Right lobe of liver (tissue), 6 donors: ENCODE data around the gene SHOC2. TPM values are rescaled to one million over a fixed set of nuclear protein-coding genes. Genes with fewer than 3 reads are reported as not detected.

Source experiments
- ATAC-seq, 4 donors: fragments of 200-7000 bp; cut with Tn5 transposase; one replicate each; pipeline ENCODE4 v1.9.1; 2020; ENCODE audit warnings: mild to moderate bottlenecking in 4 of 4, moderate library complexity in 4 of 4
- DNase-seq, 3 donors: peaks; one replicate each; pipeline ENCODE4 v3.0.0-alpha.2; 2020
- H3K27ac ChIP-seq, 3 donors: fragments of 200-600 bp; one replicate each; pipeline ENCODE4 v1.8.0; 2022
- H3K27me3 ChIP-seq, 2 donors: fragments of 200-600 bp; one replicate each; pipeline ENCODE4 v1.8.0; 2022
- H3K36me3 ChIP-seq, 4 donors: fragments of 200-600 bp; sonication (generic) in 1 of 4; one replicate each; pipeline versions ENCODE4 v1.5.1 to v1.8.0; 2017 to 2022; ENCODE audit warnings: control low read depth in 1 of 4
- H3K4me1 ChIP-seq, 4 donors: fragments of 200-600 bp; sonication (generic) in 1 of 4; one replicate each; pipeline versions ENCODE4 v1.5.1 to v1.8.0; 2017 to 2022; ENCODE audit warnings: control low read depth in 1 of 4
- H3K4me3 ChIP-seq, 3 donors: fragments of 200-600 bp; one replicate each; pipeline ENCODE4 v1.8.0; 2022
- H3K9me3 ChIP-seq, 4 donors: fragments of 200-600 bp; sonication (generic) in 1 of 4; one replicate each; pipeline versions ENCODE4 v1.5.1 to v1.8.0; 2017 to 2022; ENCODE audit warnings: control low read depth in 1 of 4
- CTCF ChIP-seq, 4 donors: fragments of 200-600 bp in 3 of 4; fragments of 450-650 bp in 1 of 4; IDR thresholded peaks; one replicate each; pipeline versions ENCODE4 v1.5.1 to v1.8.0; 2016 to 2022; ENCODE audit warnings: antibody characterized with exemption in 4 of 4, mild to moderate bottlenecking in 2 of 4
- POLR2A ChIP-seq: fragments of 450-650 bp; IDR thresholded peaks from one replicate; pipeline ENCODE4 v1.6.1; 2017; ENCODE audit warnings: antibody characterized with exemption, mild to moderate bottlenecking
- whole genome bisulfite sequencing: methylation state at CpG from one replicate; pipeline ENCODE4 v1.1.6; 2018; ENCODE audit warnings: low coverage, low lambda C conversion rate; ENCODE audit not compliant: insufficient coverage; ENCODE audit errors: missing lambda C conversion rate; 5-methylcytosine and 5-hydroxymethylcytosine counted together
- intact Hi-C, 2 donors: fragments of 100-400 bp; cut with DNase I; formaldehyde crosslinking; loops; one replicate each; pipeline versions ENCODE4 v1.11.2 to v1.14.1; 2022
- total RNA-seq, 6 experiments: library from RNA; depleted of rRNA in 2 of 6; stranded (reverse); fragments of >200 nt in 2 of 6; fragmentation: NEBNext Ultra II Directional in 3 of 6; extraction: Animal tissue kit (Norgen Biotek cat#: 25700) in 3 of 6; gene quantifications; one replicate each; pipeline versions ENCODE4 v1.1.0 to v1.2.4, GENCODE V29; 2016 to 2023
- donor health status: DM: no; HTN: yes; CAD: no.
- donor health status: DM: no; HTN: no; CAD: no.
- donor health status: DM: no; HTN: no; CAD: no.
- donor health status: DM: no; HTN: yes; CAD: no.
- donor health status: DM: no; HTN: yes; CAD: no.

SHOC2 gene
- total RNA-seq, 6 experiments from 2014 or later, result 16.0 to 28.6 (median 22.2) TPM

GRCh38 chr10:111030042-111030750, 110.8 kb downstream of the SHOC2 start:
- WGBS, result 98% methylated on average over 4 of the region's 9 CpGs
- intact Hi-C loops, result no loop called here

GRCh38 chr10:111034598-111035310, 115.3 kb downstream of the SHOC2 start:
- intact Hi-C loops, result no loop called here
- no peak overlapping the region for H3K4me3 ChIP-seq
- H3K27me3 ChIP-seq, result no peaks in the 10 kb centered on the region
- 83% methylated on average over 2 of the region's 2 CpGs for WGBS
- H3K36me3 ChIP-seq, result no peaks in the 10 kb centered on the region
- ATAC-seq (no peak), DNase-seq (no peak)
- no peak for TF ChIP-seq POLR2A
- no peak for TF ChIP-seq CTCF (IDR thresholded peaks at IDR 0.05)
- no peaks in the 10 kb centered on the region for H3K4me1 ChIP-seq
- no peak overlapping the region for H3K27ac ChIP-seq
- H3K9me3 ChIP-seq, result no peaks in the 10 kb centered on the region

More at GRCh38 chr10:111030042-111030750, 110.8 kb downstream of the SHOC2 start:
- no peak for DNase-seq
- Histone ChIP-seq H3K27me3 (no peaks in the 10 kb centered on the region), H3K27ac (no peak overlapping the region), H3K36me3 (no peaks in the 10 kb centered on the region), H3K4me1 (no peaks in the 10 kb centered on the region), H3K9me3 (no peaks in the 10 kb centered on the region), H3K4me3 (no peak overlapping the region)
- TF ChIP-seq POLR2A (no peak), CTCF (IDR thresholded peaks at IDR 0.05) (no peak)
- ATAC-seq, result peak in 2 of 4 donors; percentile 33 to 38

- no peak for TF ChIP-seq CTCF (IDR thresholded peaks at IDR 0.05)
- TF ChIP-seq POLR2A, result no peak
These were observed 116.1 kb downstream of the SHOC2 start for GRCh38 chr10:111035542-111035941.

GRCh38 chr10:111037858-111038257, 118.5 kb downstream of the SHOC2 start:
- intact Hi-C loops, result no loop called here

More at GRCh38 chr10:111035542-111035941, 116.1 kb downstream of the SHOC2 start:
- Histone ChIP-seq H3K4me1 (no peaks in the 10 kb centered on the region), H3K36me3 (no peaks in the 10 kb centered on the region), H3K27ac (no peak overlapping the region), H3K9me3 (peaks cover 0 to 2% (median 0%) of the 10 kb centered on the region in 4 donors), H3K27me3 (no peaks in the 10 kb centered on the region), H3K4me3 (no peak overlapping the region)
- DNase-seq (no peak), ATAC-seq (no peak)
- intact Hi-C loops, result no loop called here

More at GRCh38 chr10:111037858-111038257, 118.5 kb downstream of the SHOC2 start:
- DNase-seq (no peak), ATAC-seq (no peak)
- Histone ChIP-seq H3K36me3 (no peaks in the 10 kb centered on the region), H3K4me3 (no peak overlapping the region), H3K27me3 (no peaks in the 10 kb centered on the region), H3K27ac (no peak overlapping the region), H3K4me1 (no peaks in the 10 kb centered on the region), H3K9me3 (peaks cover 0 to 6% (median 0%) of the 10 kb centered on the region in 4 donors)
- TF ChIP-seq CTCF (IDR thresholded peaks at IDR 0.05) (peak; percentile 15 to 30 (median 24)), POLR2A (no peak)
